UCSD-AML1 (cell line): ENCODE measurements around the gene AP1G1.
"Not testable (repeated sequence)": the region's sequence is repeated elsewhere in the genome, so short reads cannot be mapped to it uniquely, and the experiment has no call there.

Source experiments
- DNase-seq: peaks from one replicate; lab custom pipeline; 2025; ENCODE audit not compliant: unreplicated experiment; lab: John Stamatoyannopoulos, UW

AP1G1 gene

GRCh38 chr16:71811261-71811803, 2.7 kb upstream of the AP1G1 start:
- DNase-seq: no peak

GRCh38 chr16:71810155-71810530, 1.5 kb upstream of the AP1G1 start:
- DNase-seq: not testable (repeated sequence)

GRCh38 chr16:71807905-71808592, 585 bp downstream of the AP1G1 start:
- DNase-seq: peak; percentile 47

- no peak for DNase-seq
These were observed 5.3 kb downstream of the AP1G1 start for GRCh38 chr16:71803305-71803690.

GRCh38 chr16:71796501-71797097, 12.0 kb downstream of the AP1G1 start:
- DNase-seq: no peak

- DNase-seq: no peak
These were observed 13.7 kb downstream of the AP1G1 start for GRCh38 chr16:71794943-71795342.

- no peak for DNase-seq
These were observed 14.6 kb downstream of the AP1G1 start for GRCh38 chr16:71794018-71794417.

GRCh38 chr16:71792176-71792575, 16.5 kb downstream of the AP1G1 start:
- no peak for DNase-seq

- DNase-seq: not testable (repeated sequence)
These were observed 18.3 kb downstream of the AP1G1 start for GRCh38 chr16:71790329-71790728.

- DNase-seq: no peak
These were observed 19.5 kb downstream of the AP1G1 start for GRCh38 chr16:71789136-71789535.

GRCh38 chr16:71788578-71788977, 20.1 kb downstream of the AP1G1 start:
- no peak for DNase-seq

GRCh38 chr16:71785143-71785542, 23.5 kb downstream of the AP1G1 start:
- not testable (repeated sequence) for DNase-seq

GRCh38 chr16:71784093-71784492, 24.5 kb downstream of the AP1G1 start:
- no peak for DNase-seq

- no peak for DNase-seq
These were observed 26.9 kb downstream of the AP1G1 start for GRCh38 chr16:71781741-71782140.

- no peak for DNase-seq
These were observed 28.0 kb downstream of the AP1G1 start for GRCh38 chr16:71780521-71781089.

- DNase-seq: no peak
These were observed 29.9 kb downstream of the AP1G1 start for GRCh38 chr16:71778780-71779179.

- no peak for DNase-seq
These were observed 31.3 kb downstream of the AP1G1 start for GRCh38 chr16:71777329-71777728.

- DNase-seq: no peak
These were observed 32.7 kb downstream of the AP1G1 start for GRCh38 chr16:71775949-71776348.

GRCh38 chr16:71771571-71771970, 37.1 kb downstream of the AP1G1 start:
- DNase-seq: no peak

- DNase-seq: no peak
These were observed 39.4 kb downstream of the AP1G1 start for GRCh38 chr16:71769222-71769621.

- DNase-seq: no peak
These were observed 41.4 kb downstream of the AP1G1 start for GRCh38 chr16:71767060-71767900.
